GM19455 (cell line): ENCODE measurements around the gene FAM107B.
"Not testable (repeated sequence)": the region's sequence is repeated elsewhere in the genome, so short reads cannot be mapped to it uniquely, and the experiment has no call there.

Experiments used
- ATAC-seq: cut with Tn5 transposase; IDR thresholded peaks from one replicate; pipeline ENCODE4 v1.9.1; 2021; ENCODE audit not compliant: unreplicated experiment

The FAM107B gene

GRCh38 chr10:14696821-14697220 lies 77.9 kb downstream of the FAM107B start:
- no peak for ATAC-seq

DNA sequence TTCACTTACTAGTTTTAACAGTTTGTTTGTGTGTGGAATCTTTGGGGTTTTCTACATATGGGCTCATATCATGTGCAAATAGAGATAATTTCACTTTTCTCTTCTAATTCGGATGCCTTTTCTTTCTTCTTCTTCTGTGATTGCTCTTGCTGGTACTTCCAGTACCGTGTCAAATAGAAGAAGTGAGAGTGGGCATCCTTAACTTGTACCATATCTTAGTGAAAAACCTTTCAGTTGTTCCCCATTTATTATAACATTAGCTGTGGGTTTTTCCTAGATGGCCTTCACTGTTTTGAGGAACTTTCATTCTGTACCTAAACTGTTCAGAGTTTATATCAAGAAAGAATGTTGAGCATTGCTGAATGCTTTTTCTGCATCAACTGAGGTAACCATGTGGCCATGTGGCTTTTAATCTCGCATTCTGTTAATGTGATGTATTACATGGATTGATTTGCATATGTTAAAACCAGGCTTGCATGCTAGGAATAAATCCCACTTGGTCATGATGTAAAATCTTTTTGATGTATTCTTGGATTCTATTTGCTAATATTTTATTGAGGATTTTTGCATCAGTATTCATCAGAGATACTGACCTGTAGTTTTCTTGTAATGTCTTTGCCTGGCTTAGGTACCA lies 78.7 kb downstream of the FAM107B start:
- ATAC-seq, result no peak

DNA sequence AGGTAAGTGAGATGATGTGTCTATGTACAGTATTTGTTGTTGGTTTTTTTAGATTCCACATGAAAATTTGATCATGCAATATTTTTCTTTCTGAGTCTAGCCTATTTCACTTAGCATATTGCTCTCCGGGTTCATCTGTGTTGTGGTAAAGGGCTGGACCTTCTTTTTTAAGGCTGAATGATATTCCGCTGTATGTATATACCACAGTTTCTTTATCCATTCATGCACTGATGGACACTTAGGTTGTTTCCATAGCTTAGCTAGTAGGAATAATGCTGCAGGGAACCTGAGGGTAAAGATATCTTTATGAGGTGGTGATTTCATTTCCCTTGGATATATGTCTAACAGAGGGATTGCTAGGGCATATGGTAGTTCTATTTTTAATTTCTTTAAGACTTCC lies 80.8 kb downstream of the FAM107B start:
- ATAC-seq, result no peak

GRCh38 chr10:14692344-14693076 lies 82.2 kb downstream of the FAM107B start:
- no peak for ATAC-seq

DNA sequence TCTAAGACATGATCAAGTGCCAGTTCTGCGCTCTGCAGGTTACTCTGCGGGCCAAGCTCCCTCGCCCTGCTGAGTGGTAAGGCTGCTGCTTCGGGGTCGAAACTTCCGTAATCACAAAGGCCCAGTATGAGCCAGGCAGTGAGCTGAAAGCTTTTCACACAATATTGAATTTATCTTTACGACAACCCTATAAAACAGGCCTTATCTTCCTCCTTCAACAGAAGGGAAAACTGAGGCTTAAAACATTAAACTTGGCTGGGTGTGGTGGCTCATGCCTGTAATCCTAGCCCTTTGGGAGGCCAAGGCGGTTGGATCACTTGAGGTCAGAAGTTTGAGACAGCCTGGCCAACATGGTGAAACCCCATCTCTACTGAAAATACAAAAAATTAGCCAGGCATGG lies 83.3 kb downstream of the FAM107B start:
- no peak for ATAC-seq

DNA sequence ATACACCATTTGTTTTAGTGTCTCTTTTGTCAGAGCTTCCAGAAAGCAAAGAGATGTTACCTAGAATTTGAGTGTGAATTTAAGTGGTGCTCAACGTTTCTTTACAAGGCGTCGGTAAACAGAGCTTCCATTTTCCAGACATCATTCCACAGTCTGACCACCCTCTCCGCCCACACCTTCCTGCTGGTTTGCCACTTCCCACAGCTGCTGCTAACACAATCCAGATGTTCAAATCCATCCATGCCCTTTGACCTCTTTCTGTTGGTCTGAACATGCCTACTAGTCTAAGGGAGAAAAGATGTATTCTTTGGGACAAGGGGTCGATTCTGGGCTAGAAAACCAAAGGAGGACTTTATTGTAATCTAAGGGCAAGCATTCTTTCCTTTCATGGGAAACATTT lies 86.1 kb downstream of the FAM107B start:
- ATAC-seq, result no peak

DNA sequence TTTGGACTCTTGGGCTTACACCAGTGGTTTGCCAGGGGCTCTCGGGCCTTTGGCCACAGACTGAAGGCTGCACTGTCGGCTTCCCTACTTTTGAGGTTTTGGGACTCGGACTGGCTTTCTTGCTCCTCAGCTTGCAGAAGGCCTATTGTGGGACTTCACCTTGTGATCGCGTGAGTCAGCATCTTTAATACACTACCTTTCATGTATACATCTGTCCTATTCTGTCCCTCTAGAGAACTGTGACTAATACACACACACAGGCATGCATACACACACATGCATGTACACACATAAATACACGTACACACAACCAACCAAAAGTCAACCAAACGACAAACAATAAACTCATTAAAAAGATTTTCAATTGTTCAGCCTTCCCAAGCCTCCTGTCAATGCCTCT lies 86.5 kb downstream of the FAM107B start:
- not testable (repeated sequence) for ATAC-seq

GRCh38 chr10:14687340-14687739 lies 87.4 kb downstream of the FAM107B start:
- ATAC-seq, result no peak

GRCh38 chr10:14686356-14686755 lies 88.3 kb downstream of the FAM107B start:
- ATAC-seq, result no peak

- ATAC-seq, result no peak
Measured at GRCh38 chr10:14684354-14684753, 90.3 kb downstream of the FAM107B start.

DNA sequence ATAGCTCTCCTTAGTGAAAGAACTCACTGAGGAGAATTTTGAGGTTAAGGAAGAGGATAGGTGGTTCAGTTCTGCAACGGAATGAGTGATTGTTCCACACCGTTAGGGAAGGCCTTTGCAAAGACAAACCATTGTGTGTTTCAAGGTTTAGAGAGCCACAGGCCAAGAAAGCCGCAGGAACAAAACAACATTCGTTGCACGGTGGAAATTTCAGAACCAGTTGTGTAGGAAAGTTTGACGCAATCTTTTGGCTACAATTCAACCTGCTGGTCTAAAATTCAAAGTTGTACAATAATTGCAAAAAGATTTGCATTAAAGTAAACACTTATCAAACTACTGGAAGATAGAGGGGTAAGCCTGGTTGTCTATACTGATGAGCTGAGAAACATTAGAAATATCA lies 91.4 kb downstream of the FAM107B start:
- no peak for ATAC-seq

DNA sequence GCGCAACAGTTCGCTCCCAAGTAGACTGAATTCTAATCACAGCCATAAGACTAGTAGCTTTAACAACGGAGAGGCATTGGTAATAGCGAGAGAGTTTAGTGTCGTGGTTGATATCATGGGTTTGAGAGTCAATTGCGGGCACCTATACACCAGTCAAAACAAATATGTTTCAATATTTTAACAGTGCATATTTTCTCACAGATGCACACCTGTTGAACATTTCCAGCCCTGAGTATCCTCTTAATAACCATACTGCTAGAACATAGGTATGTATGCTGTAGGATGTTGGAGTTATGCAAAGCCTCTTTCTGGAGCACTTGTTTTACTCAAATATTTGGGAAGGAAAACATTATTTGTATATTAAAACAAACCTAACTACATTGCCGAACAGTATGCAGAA lies 92.9 kb downstream of the FAM107B start:
- ATAC-seq, result no peak

- no peak for ATAC-seq
Measured at GRCh38 chr10:14681305-14681704, 93.4 kb downstream of the FAM107B start.

DNA sequence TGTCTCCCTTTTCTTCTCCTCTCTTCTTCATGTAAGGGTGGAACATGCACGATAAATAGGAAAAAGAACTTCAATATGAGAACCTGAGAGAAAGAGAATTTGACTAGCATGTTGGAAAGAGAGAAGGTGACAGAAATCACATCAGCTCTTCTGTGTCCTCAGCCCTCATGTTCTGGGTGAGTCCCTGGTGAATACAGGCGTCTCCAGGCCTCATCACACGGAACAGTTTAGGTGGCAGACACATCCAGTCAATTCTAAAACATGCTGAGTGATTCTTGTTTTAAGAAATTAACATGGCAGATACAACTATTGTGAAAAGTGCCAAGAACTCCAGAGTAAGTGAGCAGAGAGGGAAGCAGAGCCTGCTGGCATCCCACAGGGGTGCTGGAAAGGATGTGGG lies 96.1 kb downstream of the FAM107B start:
- ATAC-seq, result no peak

GRCh38 chr10:14676732-14677131 lies 98.0 kb downstream of the FAM107B start:
- no peak for ATAC-seq

DNA sequence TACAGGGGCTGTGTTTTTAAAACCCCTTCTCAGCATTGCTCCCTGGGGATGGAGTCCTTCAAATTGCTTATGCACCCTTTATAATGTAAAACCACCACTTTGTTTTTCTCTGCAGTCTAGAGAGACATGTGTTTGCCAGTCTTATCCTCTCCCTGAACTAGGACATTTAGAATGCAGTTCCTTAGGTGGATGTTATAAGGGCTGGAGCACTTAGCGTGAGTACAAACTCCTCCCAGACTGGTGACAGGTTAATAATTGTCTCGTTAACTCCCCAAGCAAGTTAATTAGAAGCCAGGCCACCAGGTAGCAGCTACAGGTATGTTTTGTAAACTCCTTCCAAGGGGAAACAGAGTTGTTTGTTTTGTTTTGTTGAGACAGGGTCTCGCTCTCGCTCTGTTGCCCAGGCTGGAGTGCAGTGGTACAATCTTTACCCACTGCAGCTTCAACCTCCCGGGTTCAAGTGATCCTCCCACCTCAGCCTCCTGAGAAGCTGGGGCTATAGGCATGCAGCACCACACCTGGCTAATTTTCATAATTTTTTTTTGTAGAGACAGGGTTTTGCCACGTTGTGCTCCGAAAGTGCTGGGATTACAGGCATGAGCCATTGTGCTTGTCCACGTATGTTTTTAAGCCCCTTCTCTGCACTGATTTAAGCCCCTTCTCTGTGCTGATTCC lies 100.2 kb downstream of the FAM107B start:
- no peak for ATAC-seq

DNA sequence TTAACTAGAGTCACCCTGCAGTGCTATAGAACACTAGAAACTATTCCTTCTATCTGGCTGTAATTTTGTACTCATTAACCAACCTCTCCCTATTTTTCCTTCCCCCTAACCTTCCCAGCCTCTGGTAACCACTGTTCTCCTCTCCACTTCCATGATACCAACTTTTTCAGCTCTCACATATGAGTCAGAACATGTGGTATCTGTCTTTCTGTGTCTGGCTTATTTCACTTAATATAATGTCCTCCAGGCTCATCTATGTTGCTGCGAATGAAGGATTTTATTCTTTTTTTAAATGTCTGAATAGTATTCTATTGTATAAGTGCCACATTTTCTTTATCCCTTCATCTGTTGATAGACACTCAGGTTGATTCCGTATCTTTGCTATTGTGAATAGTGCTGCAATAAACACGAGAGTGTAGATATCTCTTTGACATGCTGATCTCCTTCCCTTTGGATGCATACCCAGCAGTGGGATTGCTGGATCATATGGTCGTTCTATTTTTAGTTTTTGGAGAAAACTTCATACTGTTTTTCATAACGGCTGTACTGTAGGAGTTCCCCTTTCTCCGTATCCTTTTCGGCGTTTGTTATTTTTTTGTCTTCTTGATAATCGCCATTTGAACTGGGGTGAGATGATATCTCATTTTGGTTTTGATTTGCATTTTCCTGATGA lies 101.4 kb downstream of the FAM107B start:
- ATAC-seq, result no peak

GRCh38 chr10:14671386-14671831 lies 103.3 kb downstream of the FAM107B start:
- no peak for ATAC-seq

- ATAC-seq, result no peak
Measured at GRCh38 chr10:14670551-14671240, 104.0 kb downstream of the FAM107B start.

DNA sequence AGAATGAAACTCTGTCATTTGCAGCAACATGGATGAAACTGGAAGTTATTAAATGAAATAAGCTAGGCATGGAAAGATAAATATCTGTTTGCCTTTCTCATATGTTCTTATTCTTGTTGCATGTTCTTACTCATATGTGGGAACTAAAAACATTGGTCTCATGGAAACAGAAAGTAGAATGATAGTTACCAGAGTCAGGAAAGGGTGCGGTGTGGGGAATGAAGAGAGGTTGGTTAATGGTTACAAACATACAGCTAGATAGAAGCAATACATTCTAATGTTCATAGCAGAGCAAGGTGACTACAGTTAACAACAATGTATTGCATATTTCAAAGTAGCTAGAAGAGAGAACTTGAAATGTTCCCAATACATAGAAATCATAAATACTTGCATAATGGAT lies 105.1 kb downstream of the FAM107B start:
- ATAC-seq, result no peak

DNA sequence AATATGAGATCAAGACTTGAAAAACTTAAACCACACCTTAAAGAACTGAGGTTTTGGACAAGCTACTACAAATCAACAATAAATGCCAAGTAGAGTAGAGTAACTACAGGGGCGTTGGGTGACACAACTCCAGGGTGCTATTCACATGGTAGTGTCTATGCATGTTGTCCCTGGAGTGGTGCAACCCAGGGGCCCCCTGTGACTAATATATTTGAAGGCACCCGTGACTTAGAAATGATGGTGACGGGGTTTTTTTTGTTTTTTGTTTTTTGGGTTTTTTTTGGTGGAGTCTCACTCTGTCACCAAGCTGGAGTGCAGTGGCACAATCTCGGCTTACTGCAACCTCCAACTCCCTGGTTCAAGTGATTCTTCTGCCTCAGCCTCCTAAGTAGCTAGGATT lies 106.9 kb downstream of the FAM107B start:
- ATAC-seq, result no peak
